GM23338 (cell line): ENCODE measurements around the gene RSRC1. TPM values are rescaled to one million over a fixed set of nuclear protein-coding genes. Genes with fewer than 3 reads are reported as not detected.

Source experiments
- ATAC-seq: fragments of 200-7000 bp; cut with Tn5 transposase; 3 replicates; pipeline ENCODE4 v1.9.1; 2020
- DNase-seq: peaks from one replicate; pipeline ENCODE4 v3.0.0-alpha.2; 2015; ENCODE audit warnings: low spot score
- H2AFZ ChIP-seq: fragments of 200-600 bp; sonication (generic); 2 replicates; pipeline ENCODE4 v1.8.0; 2016; ENCODE audit warnings: antibody characterized with exemption, mild to moderate bottlenecking, moderate library complexity
- H3F3A ChIP-seq: fragments of 200-600 bp; sonication (generic); replicated peaks from 2 replicates; pipeline ENCODE4 v1.8.0; 2017; ENCODE audit warnings: antibody characterized with exemption, mixed run types, low read depth
- H3K27ac ChIP-seq: fragments of 200-600 bp; sonication (generic); 2 replicates; pipeline ENCODE4 v1.6.1; 2016; ENCODE audit warnings: low read depth
- H3K27me3 ChIP-seq: fragments of 200-600 bp; sonication (generic); 2 replicates; pipeline ENCODE4 v1.8.0; 2016; ENCODE audit warnings: mild to moderate bottlenecking, mixed run types, moderate library complexity; ENCODE audit not compliant: insufficient read depth
- H3K36me3 ChIP-seq: fragments of 200-600 bp; sonication (generic); 2 replicates; pipeline ENCODE4 v1.8.0; 2016; ENCODE audit warnings: mild to moderate bottlenecking; ENCODE audit not compliant: insufficient read depth
- H3K4me1 ChIP-seq: fragments of 200-600 bp; sonication (generic); 2 replicates; pipeline ENCODE4 v1.8.0; 2016; ENCODE audit warnings: mild to moderate bottlenecking, moderate library complexity; ENCODE audit not compliant: insufficient read depth
- H3K4me2 ChIP-seq: fragments of 200-600 bp; sonication (generic); 2 replicates; pipeline ENCODE4 v1.7.1; 2017; ENCODE audit warnings: mixed run types
- H3K4me3 ChIP-seq: fragments of 200-600 bp; sonication (generic); 2 replicates; pipeline ENCODE4 v1.6.1; 2016; ENCODE audit warnings: mixed run types
- H3K79me2 ChIP-seq: fragments of 200-600 bp; sonication (generic); replicated peaks from 2 replicates; pipeline ENCODE4 v1.8.0; 2017; ENCODE audit warnings: mild to moderate bottlenecking; ENCODE audit not compliant: insufficient read depth
- H3K9me2 ChIP-seq: fragments of 200-600 bp; sonication (generic); 2 replicates; pipeline ENCODE4 v1.8.0; 2017; ENCODE audit not compliant: insufficient read depth
- H4K20me1 ChIP-seq: fragments of 200-600 bp; sonication (generic); replicated peaks from 2 replicates; pipeline ENCODE4 v1.8.0; 2017; ENCODE audit warnings: mild to moderate bottlenecking; ENCODE audit not compliant: insufficient read depth
- H3K27ac Mint-ChIP-seq: 2 replicates; pipeline ENCODE4 v1.8.0; 2020; ENCODE audit warnings: inconsistent platforms, mild to moderate bottlenecking, moderate library complexity, mixed read lengths
- H3K27me3 Mint-ChIP-seq: 3 replicates; pipeline ENCODE4 v1.8.0; 2022; ENCODE audit warnings: low read depth, mild to moderate bottlenecking, moderate library complexity, mixed read lengths, inconsistent platforms; ENCODE audit not compliant: insufficient read depth, poor library complexity
- H3K36me3 Mint-ChIP-seq: 3 replicates; pipeline ENCODE4 v1.8.0; 2021; ENCODE audit warnings: low read depth, mild to moderate bottlenecking, inconsistent platforms, moderate library complexity, mixed read lengths
- H3K4me1 Mint-ChIP-seq: 3 replicates; pipeline ENCODE4 v1.8.0; 2020; ENCODE audit warnings: mild to moderate bottlenecking, inconsistent platforms, mixed read lengths
- H3K4me3 Mint-ChIP-seq: 3 replicates; pipeline ENCODE4 v1.8.0; 2021; ENCODE audit warnings: moderate library complexity, mild to moderate bottlenecking, inconsistent platforms, mixed read lengths
- H3K9me3 Mint-ChIP-seq: 3 replicates; pipeline ENCODE4 v1.8.0; 2020; ENCODE audit warnings: moderate library complexity, mild to moderate bottlenecking, inconsistent platforms, mixed read lengths
- JUNB ChIP-seq: IDR thresholded peaks from one replicate; pipeline ENCODE4 v1.6.1; 2016; ENCODE audit warnings: antibody characterized with exemption; ENCODE audit not compliant: unreplicated experiment
- POLR2AphosphoS5 ChIP-seq: IDR thresholded peaks from 2 replicates; pipeline ENCODE4 v1.6.1; 2016; ENCODE audit warnings: antibody characterized with exemption, low read depth
- ZNF114 ChIP-seq: fragments of 250-450 bp; sonication (Bioruptor Pico); IDR thresholded peaks from 2 replicates; pipeline ENCODE4 v1.5.0; 2020; ENCODE audit warnings: mild to moderate bottlenecking, moderate library complexity
- polyA plus RNA-seq: library from polyadenylated mRNA; unstranded; fragments of >200 nt; fragmentation: Nextera tagmentation; extraction: Ambion mirVana; gene quantifications from 2 replicates; pipeline ENCODE4 v1.2.1, GENCODE V29; 2016
- total RNA-seq: library from RNA; depleted of rRNA; stranded (reverse); fragments of >200 nt; shearing (Covaris generic); gene quantifications from 2 replicates; pipeline ENCODE4 v1.2.3, GENCODE V29; 2014
- TF ChIP-seq, protein P1 (sequence below): IDR thresholded peaks from 2 replicates; pipeline ENCODE4 v1.6.1; 2016; ENCODE audit warnings: antibody characterized with exemption
- TF ChIP-seq, protein P2 (sequence below): IDR thresholded peaks from one replicate; pipeline ENCODE4 v1.6.1; 2018; ENCODE audit warnings: antibody characterized with exemption; ENCODE audit not compliant: unreplicated experiment
- TF ChIP-seq, protein P3 (sequence below), 2 experiments: fragments of 200-600 bp in 1 of 2; sonication (generic) in 1 of 2; conservative IDR thresholded peaks; 2 replicates each; pipeline versions ENCODE4 v1.5.1 to v1.6.1; 2016 to 2017; ENCODE audit warnings: antibody characterized with exemption in 2 of 2, low read depth in 2 of 2, mild to moderate bottlenecking in 2 of 2, moderate library complexity in 1 of 2
- TF ChIP-seq, protein P4 (sequence below): fragments of 250-450 bp; sonication (Bioruptor Pico); IDR thresholded peaks from 2 replicates; pipeline ENCODE4 v1.5.0; 2020; ENCODE audit warnings: mild to moderate bottlenecking, moderate library complexity

RSRC1 gene
- total and polyA plus RNA-seq, 2 experiments from 2014 or later: 32.5 to 76.8 TPM

DNA sequence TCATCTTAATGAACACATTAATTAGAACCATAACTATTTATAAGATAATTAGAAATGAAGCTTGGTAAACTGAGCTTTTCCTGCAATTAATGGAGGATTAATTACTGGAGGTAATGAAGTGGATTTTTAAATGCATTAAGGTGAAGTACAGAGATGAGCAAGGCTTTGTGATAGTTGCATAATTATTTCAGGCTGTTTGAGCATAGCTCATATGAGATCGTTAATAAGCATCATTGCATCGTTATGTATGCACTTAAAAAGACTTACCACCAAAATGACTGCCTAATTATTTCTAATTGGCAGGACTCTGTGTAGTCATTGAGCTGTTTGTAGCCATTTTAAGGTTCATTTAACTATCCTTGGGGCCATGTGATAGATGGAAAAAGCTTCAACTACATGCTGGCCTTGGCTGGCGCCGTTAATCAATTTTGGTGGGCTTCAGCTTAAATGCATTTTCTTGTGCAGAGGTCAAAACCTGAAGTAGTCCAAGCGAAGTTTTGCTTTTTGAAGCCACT, 55.3 kb downstream of the RSRC1 start:
- no peak overlapping the region for H3K4me2 ChIP-seq
- no peaks in the 10 kb centered on the region for H3F3A ChIP-seq
- H3K27ac ChIP-seq: no peak overlapping the region
- no peaks in the 10 kb centered on the region for H3K27me3 ChIP-seq
- H3K36me3 ChIP-seq: no peaks in the 10 kb centered on the region
- H3K4me1 Mint-ChIP-seq: peaks cover 4% of the 10 kb centered on the region; the same call in 1 of the 3 replicates
- H3K79me2 ChIP-seq: no peaks in the 10 kb centered on the region
- ATAC-seq: no peak
- no peaks in the 10 kb centered on the region for H3K27me3 Mint-ChIP-seq
- no peak for DNase-seq
- H3K9me2 ChIP-seq: no peaks in the 10 kb centered on the region
- H4K20me1 ChIP-seq: no peaks in the 10 kb centered on the region
- TF ChIP-seq POLR2AphosphoS5: no peak
- no peak for TF ChIP-seq JUNB
- TF ChIP-seq, protein P1, sequence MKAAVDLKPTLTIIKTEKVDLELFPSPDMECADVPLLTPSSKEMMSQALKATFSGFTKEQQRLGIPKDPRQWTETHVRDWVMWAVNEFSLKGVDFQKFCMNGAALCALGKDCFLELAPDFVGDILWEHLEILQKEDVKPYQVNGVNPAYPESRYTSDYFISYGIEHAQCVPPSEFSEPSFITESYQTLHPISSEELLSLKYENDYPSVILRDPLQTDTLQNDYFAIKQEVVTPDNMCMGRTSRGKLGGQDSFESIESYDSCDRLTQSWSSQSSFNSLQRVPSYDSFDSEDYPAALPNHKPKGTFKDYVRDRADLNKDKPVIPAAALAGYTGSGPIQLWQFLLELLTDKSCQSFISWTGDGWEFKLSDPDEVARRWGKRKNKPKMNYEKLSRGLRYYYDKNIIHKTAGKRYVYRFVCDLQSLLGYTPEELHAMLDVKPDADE: no peak
- TF ChIP-seq, protein P2, sequence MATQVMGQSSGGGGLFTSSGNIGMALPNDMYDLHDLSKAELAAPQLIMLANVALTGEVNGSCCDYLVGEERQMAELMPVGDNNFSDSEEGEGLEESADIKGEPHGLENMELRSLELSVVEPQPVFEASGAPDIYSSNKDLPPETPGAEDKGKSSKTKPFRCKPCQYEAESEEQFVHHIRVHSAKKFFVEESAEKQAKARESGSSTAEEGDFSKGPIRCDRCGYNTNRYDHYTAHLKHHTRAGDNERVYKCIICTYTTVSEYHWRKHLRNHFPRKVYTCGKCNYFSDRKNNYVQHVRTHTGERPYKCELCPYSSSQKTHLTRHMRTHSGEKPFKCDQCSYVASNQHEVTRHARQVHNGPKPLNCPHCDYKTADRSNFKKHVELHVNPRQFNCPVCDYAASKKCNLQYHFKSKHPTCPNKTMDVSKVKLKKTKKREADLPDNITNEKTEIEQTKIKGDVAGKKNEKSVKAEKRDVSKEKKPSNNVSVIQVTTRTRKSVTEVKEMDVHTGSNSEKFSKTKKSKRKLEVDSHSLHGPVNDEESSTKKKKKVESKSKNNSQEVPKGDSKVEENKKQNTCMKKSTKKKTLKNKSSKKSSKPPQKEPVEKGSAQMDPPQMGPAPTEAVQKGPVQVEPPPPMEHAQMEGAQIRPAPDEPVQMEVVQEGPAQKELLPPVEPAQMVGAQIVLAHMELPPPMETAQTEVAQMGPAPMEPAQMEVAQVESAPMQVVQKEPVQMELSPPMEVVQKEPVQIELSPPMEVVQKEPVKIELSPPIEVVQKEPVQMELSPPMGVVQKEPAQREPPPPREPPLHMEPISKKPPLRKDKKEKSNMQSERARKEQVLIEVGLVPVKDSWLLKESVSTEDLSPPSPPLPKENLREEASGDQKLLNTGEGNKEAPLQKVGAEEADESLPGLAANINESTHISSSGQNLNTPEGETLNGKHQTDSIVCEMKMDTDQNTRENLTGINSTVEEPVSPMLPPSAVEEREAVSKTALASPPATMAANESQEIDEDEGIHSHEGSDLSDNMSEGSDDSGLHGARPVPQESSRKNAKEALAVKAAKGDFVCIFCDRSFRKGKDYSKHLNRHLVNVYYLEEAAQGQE: no peak
- TF ChIP-seq, protein P3, sequence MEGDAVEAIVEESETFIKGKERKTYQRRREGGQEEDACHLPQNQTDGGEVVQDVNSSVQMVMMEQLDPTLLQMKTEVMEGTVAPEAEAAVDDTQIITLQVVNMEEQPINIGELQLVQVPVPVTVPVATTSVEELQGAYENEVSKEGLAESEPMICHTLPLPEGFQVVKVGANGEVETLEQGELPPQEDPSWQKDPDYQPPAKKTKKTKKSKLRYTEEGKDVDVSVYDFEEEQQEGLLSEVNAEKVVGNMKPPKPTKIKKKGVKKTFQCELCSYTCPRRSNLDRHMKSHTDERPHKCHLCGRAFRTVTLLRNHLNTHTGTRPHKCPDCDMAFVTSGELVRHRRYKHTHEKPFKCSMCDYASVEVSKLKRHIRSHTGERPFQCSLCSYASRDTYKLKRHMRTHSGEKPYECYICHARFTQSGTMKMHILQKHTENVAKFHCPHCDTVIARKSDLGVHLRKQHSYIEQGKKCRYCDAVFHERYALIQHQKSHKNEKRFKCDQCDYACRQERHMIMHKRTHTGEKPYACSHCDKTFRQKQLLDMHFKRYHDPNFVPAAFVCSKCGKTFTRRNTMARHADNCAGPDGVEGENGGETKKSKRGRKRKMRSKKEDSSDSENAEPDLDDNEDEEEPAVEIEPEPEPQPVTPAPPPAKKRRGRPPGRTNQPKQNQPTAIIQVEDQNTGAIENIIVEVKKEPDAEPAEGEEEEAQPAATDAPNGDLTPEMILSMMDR (conservative IDR thresholded peaks at IDR 0.05; ENCODE audit: low read depth in 2 of 2): no peak
- H3K4me3 Mint-ChIP-seq: no peak overlapping the region
- H3K27ac Mint-ChIP-seq: no peak overlapping the region
- H2AFZ ChIP-seq: no peak overlapping the region
- no peaks in the 10 kb centered on the region for H3K9me3 Mint-ChIP-seq
- no peaks in the 10 kb centered on the region for H3K36me3 Mint-ChIP-seq
- no peak overlapping the region for H3K4me3 ChIP-seq
- 0 out of 2 replicates have a peak, but pooled peaks cover 3% of the 10 kb centered on the region for H3K4me1 ChIP-seq

DNA sequence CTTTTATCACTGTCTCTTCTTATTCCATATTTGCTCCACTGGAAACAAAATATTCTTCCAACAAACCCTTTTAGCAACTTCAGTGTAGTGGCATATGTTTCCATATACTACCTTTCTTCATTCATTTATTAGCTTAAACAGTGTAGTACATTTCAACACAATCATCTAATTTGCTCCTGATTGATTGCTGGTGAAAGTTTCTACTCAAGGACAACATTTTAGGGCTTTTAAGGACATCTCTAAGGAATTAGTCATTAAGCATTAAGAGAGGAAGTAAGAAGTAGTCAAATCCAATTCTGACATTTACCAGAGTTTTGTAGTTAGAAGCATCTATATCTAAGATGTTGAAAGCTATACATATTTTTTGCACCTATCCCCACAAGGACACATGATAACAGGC, 55.8 kb downstream of the RSRC1 start:
- H3F3A ChIP-seq: no peaks in the 10 kb centered on the region
- ATAC-seq: no peak
- Mint-ChIP-seq H3K4me1 (peaks cover 4% of the 10 kb centered on the region; the same call in 1 of the 3 replicates), H3K27me3 (no peaks in the 10 kb centered on the region), H3K9me3 (no peaks in the 10 kb centered on the region), H3K36me3 (no peaks in the 10 kb centered on the region), H3K27ac (no peak overlapping the region), H3K4me3 (no peak overlapping the region)
- no peaks in the 10 kb centered on the region for H4K20me1 ChIP-seq
- no peak for DNase-seq
- H3K79me2 ChIP-seq: no peaks in the 10 kb centered on the region
- H3K4me3 ChIP-seq: no peak overlapping the region
- H3K27me3 ChIP-seq: no peaks in the 10 kb centered on the region
- H3K9me2 ChIP-seq: no peaks in the 10 kb centered on the region
- H3K27ac ChIP-seq: no peak overlapping the region
- no peaks in the 10 kb centered on the region for H3K36me3 ChIP-seq
- 0 out of 2 replicates have a peak, but pooled peaks cover 3% of the 10 kb centered on the region for H3K4me1 ChIP-seq
- H2AFZ ChIP-seq: no peak overlapping the region
- no peak overlapping the region for H3K4me2 ChIP-seq
- TF ChIP-seq ZNF114 (CRISPR knock-in tag): no peak
- TF ChIP-seq, protein P4, sequence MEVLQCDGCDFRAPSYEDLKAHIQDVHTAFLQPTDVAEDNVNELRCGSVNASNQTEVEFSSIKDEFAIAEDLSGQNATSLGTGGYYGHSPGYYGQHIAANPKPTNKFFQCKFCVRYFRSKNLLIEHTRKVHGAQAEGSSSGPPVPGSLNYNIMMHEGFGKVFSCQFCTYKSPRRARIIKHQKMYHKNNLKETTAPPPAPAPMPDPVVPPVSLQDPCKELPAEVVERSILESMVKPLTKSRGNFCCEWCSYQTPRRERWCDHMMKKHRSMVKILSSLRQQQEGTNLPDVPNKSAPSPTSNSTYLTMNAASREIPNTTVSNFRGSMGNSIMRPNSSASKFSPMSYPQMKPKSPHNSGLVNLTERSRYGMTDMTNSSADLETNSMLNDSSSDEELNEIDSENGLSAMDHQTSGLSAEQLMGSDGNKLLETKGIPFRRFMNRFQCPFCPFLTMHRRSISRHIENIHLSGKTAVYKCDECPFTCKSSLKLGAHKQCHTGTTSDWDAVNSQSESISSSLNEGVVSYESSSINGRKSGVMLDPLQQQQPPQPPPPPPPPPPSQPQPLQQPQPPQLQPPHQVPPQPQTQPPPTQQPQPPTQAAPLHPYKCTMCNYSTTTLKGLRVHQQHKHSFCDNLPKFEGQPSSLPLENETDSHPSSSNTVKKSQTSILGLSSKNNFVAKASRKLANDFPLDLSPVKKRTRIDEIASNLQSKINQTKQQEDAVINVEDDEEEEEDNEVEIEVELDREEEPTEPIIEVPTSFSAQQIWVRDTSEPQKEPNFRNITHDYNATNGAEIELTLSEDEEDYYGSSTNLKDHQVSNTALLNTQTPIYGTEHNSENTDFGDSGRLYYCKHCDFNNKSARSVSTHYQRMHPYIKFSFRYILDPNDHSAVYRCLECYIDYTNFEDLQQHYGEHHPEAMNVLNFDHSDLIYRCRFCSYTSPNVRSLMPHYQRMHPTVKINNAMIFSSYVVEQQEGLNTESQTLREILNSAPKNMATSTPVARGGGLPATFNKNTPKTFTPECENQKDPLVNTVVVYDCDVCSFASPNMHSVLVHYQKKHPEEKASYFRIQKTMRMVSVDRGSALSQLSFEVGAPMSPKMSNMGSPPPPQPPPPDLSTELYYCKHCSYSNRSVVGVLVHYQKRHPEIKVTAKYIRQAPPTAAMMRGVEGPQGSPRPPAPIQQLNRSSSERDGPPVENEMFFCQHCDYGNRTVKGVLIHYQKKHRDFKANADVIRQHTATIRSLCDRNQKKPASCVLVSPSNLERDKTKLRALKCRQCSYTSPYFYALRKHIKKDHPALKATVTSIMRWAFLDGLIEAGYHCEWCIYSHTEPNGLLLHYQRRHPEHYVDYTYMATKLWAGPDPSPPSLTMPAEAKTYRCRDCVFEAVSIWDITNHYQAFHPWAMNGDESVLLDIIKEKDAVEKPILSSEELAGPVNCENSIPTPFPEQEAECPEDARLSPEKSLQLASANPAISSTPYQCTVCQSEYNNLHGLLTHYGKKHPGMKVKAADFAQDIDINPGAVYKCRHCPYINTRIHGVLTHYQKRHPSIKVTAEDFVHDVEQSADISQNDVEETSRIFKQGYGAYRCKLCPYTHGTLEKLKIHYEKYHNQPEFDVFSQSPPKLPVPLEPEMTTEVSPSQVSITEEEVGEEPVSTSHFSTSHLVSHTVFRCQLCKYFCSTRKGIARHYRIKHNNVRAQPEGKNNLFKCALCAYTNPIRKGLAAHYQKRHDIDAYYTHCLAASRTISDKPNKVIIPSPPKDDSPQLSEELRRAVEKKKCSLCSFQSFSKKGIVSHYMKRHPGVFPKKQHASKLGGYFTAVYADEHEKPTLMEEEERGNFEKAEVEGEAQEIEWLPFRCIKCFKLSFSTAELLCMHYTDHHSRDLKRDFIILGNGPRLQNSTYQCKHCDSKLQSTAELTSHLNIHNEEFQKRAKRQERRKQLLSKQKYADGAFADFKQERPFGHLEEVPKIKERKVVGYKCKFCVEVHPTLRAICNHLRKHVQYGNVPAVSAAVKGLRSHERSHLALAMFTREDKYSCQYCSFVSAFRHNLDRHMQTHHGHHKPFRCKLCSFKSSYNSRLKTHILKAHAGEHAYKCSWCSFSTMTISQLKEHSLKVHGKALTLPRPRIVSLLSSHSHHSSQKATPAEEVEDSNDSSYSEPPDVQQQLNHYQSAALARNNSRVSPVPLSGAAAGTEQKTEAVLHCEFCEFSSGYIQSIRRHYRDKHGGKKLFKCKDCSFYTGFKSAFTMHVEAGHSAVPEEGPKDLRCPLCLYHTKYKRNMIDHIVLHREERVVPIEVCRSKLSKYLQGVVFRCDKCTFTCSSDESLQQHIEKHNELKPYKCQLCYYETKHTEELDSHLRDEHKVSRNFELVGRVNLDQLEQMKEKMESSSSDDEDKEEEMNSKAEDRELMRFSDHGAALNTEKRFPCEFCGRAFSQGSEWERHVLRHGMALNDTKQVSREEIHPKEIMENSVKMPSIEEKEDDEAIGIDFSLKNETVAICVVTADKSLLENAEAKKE (CRISPR knock-in tag): no peak
